Tracheal epithelial cell (primary cell): Measurements from ENCODE around the gene MGAT4B. TPM values are rescaled to one million over a fixed set of nuclear protein-coding genes. Genes with fewer than 3 reads are reported as not detected.

ENCODE experiments used
- total RNA-seq: library from RNA; depleted of rRNA; stranded (reverse); fragments of >200 nt; gene quantifications from 2 replicates; pipeline ENCODE4 v1.2.1, GENCODE V29; 2014

The MGAT4B gene
- 217 and 225 TPM in 2 replicates for total RNA-seq

GRCh38 chr5:179806250-179807048 is at the start of gene MGAT4B:
MGAT4B (minus strand) TSS chr5:179806866; CDS start chr5:179806583, 283 bp downstream.

GRCh38 chr5:179820483-179821297 is 14.0 kb upstream of the MGAT4B start, which contains the start of gene SQSTM1:
SQSTM1 (plus strand) TSS chr5:179820905; CDS start chr5:179820937, 32 bp downstream.

GRCh38 chr5:179793468-179794139 is 13.1 kb downstream of the MGAT4B start, which contains the start of gene LTC4S:
LTC4S (plus strand) TSS chr5:179793986; CDS start chr5:179794081, 95 bp downstream.

Other genes with a start within 250 kb of the MGAT4B start
- gene HNRNPH1, start 183.2 kb downstream of the MGAT4B start, total RNA-seq: 268 and 297 TPM in 2 replicates
- gene CBY3, start 125.8 kb downstream of the MGAT4B start, total RNA-seq: not detected in 2 replicates
- 635 and 679 TPM in 2 replicates for gene CANX, start 107.9 kb downstream of the MGAT4B start, total RNA-seq
- gene MAML1, start 74.0 kb downstream of the MGAT4B start, total RNA-seq: 4.8 and 6.2 TPM in 2 replicates
- gene LTC4S, start 12.9 kb downstream of the MGAT4B start, total RNA-seq: 1.1 TPM in 1 of 2 replicates, not detected in the other
- 645 and 760 TPM in 2 replicates for gene SQSTM1, start 14.0 kb upstream of the MGAT4B start, total RNA-seq
- 9.4 and 10.6 TPM in 2 replicates for gene MRNIP, start 52.0 kb upstream of the MGAT4B start, total RNA-seq
- gene TBC1D9B, start 101.0 kb upstream of the MGAT4B start, total RNA-seq: 41.3 and 65.5 TPM in 2 replicates